Raji (cell line): ENCODE measurements around the gene GIGYF1.

Experiments used
- POLR2A ChIP-seq: IDR thresholded peaks from 2 replicates; pipeline ENCODE4 v1.6.1; 2011; ENCODE audit warnings: low read depth, low read length, control low read depth; ENCODE audit not compliant: insufficient read depth

The GIGYF1 gene

DNA sequence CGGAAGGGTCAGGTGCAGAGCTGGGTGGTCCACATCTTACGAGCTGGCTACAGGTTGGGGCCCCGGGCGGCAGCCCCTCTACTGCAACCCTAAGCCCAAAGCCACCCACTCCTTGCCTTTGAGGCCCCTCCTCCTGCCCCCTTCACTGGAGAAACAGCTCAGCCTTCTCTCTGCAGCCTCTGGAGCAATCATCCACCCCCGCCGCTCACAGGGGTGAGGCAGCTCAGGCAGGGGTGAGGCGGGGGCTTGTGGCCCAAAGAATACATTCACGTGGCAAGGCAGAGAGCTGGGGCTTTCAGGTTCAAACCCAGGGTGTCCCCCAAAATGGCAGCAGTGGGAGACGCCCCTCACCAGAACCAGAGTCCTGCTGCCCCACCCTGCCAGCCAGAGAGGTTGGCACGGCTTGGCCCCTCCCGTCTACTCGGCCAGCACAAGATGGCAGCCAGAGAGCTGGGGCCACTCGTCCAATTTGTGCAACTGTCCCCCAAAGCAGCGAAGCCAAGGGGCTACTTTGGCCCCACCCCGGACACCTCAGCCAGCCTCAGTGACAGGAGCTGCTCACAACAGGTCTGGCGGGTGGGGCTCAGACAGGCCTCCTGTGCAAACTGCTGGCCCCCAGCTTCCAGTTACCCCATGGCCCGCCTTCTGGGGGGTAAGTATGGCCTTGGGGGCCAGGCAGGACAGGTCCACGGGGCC is 13.3 kb downstream of the GIGYF1 start:
- no peak for TF ChIP-seq POLR2A

DNA sequence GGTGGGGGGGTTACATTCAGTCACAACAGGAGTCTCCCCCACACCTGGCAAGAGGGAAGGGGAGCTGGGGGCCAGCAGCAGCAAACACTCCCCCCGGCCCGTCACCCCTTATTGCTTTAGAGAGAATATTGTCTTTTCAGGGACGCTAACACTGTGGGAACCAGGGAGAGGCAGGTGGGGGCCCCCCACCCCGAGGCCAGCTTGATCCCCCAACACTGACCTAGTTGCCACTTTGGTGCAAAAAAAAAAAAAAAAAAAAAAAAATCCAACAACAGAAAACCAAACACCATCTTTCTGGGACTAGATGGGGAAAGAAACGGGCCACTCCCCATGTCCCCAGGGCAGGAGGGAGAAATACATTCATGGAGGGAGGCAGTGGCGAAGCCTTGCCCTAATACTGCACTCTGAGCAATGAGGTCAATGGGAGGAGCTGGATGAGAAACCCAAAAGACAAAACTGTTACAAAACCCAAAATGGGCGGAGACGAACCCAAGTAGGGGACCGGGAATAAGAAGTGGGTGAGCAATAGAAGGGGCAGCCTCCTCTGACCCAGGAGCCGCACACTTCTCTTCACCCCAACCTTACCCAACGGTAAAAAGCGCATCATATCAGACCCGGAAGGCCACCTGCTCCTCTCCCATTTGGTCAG is 14.0 kb downstream of the GIGYF1 start:
- TF ChIP-seq POLR2A: no peak

DNA sequence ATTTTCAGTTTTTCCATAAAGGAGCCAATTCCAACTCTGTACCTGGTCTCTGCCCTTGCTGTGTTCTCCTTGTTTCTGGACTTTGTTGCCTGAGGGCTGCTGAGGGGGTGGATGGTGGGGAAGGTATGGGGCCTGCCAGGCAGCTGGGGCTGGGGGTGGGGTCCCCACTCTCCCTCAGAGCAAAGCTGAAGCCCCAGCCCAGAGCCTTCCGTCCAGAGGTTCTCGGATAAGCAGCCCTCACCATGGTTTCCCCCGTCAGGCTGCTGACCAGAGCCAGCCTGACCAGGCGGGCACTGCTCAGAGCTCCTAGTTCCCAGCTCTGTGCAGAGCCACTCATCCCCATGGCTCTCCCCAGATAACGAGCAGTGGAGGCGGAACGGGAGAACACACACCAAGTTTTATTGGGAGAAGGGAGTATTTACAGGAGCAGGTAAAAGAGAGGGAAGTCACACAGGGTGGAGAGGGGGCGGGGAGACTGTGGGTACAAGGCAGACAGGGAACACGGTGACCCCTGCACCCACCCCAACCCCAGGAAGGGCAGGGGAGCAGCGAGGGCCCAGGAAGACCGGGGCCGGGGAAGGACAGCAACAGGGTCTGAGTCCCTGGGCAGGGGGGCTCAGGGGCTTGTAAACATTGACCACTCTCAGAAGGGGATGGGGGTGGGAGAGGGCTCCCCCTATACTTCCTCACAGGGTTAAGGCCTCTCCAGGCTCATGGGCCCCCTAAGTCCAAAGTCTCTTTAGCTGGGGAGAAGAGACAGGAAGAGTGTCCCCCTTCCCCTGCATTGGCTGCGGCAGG is 14.7 kb downstream of the GIGYF1 start:
- TF ChIP-seq POLR2A: no peak

DNA sequence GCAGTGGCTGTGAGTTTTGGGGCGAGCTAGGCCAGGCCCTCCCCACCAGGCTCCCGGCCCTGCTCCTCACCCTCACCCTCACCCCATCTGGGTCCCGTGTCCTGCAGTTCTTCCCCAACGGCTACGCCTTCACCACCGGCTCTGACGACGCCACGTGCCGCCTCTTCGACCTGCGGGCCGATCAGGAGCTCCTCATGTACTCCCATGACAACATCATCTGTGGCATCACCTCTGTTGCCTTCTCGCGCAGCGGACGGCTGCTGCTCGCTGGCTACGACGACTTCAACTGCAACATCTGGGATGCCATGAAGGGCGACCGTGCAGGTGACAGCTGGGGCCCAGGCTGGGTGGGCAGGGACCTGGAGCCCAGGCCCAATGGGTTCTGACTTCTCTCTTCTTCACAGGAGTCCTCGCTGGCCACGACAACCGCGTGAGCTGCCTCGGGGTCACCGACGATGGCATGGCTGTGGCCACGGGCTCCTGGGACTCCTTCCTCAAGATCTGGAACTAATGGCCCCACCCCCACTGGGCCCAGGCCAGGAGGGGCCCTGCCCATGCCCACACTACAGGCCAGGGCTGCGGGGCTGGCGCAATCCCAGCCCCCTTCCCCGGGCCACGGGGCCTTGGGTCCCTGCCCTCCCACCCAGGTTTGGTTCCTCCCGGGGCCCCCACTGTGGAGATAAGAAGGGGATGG is 15.6 kb downstream of the GIGYF1 start:
- TF ChIP-seq POLR2A: no peak

DNA sequence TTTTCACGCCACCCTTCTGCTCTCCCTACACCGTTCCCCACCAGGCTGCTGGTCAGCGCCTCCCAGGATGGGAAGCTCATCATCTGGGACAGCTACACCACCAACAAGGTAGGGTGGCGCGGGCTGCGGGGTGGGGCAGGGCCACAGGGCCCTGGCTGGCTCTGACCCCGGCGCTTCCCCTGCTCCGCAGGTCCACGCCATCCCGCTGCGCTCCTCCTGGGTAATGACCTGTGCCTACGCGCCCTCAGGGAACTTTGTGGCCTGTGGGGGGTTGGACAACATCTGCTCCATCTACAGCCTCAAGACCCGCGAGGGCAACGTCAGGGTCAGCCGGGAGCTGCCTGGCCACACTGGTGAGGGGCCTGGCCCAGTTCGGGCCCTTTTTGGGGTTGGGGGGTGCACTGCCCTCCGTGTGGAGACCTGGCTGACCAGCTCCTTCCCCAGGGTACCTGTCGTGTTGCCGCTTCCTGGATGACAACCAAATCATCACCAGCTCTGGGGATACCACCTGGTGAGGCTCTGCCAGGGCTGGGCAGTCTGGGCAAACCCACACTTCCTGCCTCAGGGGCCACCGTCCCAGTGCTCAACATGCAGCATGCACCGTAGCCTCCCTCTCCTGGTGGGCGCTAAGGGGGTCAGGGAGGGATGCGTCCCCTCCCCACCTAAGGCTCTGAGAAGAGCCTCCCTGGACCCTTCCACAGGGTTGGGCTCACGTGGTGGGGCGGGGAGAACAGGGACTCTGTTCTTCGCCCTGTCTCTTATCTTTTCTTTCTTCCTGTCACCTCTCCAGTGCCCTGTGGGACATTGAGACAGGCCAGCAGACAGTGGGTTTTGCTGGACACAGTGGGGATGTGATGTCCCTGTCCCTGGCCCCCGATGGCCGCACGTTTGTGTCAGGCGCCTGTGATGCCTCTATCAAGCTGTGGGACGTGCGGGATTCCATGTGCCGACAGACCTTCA is 16.5 kb downstream of the GIGYF1 start:
- TF ChIP-seq POLR2A: no peak

DNA sequence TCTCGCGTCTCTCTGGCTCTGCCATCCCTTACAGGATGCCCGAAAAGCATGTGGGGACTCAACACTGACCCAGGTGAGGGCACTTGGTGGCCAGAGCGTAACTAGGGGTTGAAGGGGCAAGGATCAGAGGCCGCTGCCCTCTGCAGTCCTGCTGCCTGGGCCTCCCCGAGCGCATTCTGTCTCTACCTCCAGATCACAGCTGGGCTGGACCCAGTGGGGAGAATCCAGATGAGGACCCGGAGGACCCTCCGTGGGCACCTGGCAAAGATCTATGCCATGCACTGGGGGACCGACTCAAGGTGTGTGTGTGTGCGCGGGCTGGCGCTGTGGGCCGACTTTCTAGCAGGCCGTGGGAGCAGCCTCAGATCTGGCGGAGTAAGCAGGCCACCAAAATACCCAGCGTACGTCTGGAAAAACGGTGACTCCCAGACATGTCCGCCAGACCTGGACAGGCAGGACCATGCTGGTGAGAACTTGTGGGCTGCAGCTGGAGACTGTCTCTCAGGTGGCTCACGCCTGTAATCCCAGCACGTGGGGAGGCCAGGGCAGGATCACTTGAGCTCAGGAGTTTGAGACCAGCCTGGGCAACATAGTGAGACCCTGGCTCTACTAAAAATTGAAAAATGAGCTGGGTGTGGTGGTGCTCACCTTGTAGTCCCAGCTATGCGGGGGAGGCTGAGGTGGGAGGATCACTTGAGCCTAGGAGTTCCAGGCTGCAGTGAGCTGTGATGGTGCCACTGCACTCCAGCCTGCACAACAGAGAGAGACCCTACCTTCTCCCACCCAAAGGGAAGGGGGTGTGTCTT is 17.3 kb downstream of the GIGYF1 start:
- TF ChIP-seq POLR2A: no peak

DNA sequence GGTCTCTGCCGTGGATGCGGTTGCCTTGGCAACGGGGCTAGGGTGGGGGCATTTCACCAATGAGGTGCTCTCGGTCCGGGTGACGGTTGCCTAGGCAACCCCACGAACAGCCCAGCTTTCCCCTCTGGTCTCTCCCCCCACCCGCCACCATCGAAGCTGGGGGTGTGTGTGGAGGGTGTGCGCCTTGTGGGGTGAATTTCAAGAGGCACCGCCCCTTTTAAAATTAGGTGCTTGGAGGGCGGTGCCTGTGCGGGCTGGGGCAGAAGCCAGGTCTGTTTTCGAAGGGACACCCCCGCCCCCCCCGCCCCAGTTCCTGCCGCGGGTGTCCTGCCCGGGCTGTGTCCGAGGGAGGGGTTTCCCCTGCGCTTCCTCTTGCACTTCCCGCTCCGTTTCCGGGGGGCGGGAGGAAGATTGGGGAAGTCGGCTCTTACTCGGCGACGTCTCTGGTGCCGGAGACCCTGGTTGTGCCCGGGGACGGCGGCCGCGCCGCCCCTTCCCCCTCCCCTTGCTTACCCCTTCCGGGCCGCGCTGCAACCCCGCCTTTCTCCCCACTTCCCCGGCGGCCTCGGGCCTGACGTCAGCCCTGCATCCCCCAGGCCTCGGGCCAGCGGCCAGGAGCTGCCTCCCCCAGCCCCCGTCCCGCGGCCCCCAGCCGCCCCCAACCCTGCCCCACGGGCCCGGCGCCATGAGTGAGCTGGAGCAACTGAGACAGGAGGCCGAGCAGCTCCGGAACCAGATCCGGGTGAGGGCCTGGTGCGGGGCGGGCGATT is 18.3 kb downstream of the GIGYF1 start:
- TF ChIP-seq POLR2A: peak; percentile 47; the same call in 1 of the 2 replicates

DNA sequence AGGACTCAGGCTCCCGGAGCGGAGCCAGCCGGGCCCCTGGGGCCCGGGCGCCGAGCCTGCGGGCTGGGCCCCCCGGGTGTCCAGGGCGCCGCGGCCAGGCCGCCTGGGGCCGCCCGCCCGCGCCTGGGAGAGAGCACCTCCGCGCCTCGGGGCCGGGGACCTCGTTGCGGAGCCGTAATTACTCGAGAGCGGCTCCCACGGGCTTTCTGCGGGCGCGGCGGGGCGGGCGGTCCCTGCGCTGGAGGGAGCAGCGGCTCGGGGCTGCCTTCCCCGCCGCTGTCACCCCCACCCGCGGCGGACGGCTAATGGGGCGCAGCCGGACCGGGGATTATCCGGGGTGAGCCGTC is 19.0 kb downstream of the GIGYF1 start:
- no peak for TF ChIP-seq POLR2A

DNA sequence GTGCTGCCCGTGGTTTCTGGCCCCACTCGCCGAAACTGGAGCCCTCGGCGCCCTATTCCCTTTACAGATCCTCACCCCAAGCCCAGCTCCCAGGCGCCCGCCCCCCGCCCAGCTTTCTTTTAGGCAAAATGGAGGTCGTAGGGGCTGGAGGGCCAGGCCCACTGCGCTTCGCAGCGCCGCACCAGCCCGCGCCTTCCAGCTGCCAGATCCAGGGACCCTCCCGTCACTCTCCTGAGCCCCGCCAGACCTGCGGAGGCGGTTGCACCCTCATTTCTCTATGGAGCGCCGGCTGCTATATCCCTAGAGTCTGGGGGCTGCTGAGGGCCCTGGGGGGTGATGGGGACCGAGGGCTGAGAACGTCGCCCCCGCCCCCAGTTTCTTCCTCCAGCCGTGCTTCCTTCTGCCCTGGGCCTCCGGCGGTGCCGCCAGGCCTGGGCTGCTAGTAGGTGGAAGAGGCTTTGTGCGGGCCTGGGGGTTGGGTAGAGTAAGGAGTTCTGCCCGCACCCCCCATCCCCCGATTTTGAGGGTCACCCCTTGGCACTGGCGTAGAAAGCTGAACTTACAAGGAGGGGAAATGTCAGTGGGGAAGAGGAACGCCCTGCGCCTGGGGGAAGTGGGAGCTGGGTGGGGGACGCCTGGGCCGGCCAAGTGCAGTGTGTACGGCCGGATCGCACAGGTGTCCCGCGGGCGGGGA is 19.5 kb downstream of the GIGYF1 start:
- no peak for TF ChIP-seq POLR2A

DNA sequence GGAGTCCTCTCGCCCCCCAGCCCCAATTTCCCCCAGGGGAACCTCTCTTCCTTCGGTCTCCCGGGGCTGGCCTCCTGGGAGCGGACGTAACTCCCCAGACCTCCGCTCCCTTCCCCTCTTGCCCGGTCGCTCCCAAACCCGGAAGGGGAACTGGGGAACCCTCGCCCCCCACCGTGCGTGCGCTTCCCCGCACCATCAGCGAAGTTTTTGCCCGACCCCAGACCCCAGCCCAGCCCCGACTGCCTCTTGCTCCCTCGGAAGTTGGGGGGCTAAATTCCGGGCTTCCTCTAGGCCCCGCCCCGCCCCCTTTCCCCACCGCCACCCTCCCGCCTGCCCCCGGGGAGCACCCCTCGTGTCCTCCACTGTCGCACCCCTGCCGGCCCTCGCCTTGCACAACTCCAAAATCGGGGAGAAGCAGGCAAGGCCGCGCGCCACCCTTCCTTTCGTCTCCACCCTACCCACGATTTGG is 20.1 kb downstream of the GIGYF1 start:
- TF ChIP-seq POLR2A: 0 out of 2 replicates have a peak, but pooled peaks have one; percentile 41

DNA sequence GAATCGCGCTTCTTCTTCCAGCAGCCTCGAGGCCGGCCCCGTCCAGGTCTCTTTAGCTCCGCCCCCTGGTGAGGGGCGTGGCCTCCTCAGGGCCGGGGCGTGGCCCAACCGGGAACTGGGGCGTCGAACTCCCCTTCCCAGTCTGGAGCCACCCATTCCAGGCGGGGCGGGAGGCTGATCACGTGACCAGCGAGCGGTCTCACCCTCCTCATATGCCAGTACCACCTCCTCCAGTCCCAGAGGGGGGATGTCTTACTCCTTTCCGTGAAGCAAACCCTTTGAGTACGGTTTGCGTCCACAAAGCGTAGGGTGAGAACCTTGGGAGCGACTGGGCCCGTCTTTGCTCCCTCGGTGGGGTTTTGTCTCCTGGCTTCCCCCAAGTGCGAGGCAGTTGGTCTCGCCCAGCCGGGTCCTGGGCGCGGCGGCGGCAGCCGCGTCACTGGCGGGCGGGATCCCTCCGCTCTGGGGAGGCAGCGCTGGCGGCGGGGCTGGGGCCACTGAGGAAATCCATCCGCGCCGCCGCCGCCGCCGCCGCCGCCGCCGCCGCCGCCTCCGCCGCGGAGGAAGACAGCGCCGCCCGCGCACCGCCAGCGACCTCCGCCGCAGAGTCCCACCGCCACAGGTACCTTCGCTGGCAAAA is 20.6 kb downstream of the GIGYF1 start, which contains the start of gene GNB2:
Gene GNB2, plus strand, starts transcription at position 439 of the 640 bp plus-strand sequence. CDS start 2,526 bp downstream, outside the sequence.
- peak; percentile 51 for TF ChIP-seq POLR2A
